Measurements from ENCODE around the gene OTOF. TPM values are rescaled to one million over a fixed set of nuclear protein-coding genes. Genes with fewer than 3 reads are reported as not detected.

The OTOF gene
- total and polyA plus RNA-seq, 10 donors: 0.06 to 1.6 (median 0.25) TPM

DNA sequence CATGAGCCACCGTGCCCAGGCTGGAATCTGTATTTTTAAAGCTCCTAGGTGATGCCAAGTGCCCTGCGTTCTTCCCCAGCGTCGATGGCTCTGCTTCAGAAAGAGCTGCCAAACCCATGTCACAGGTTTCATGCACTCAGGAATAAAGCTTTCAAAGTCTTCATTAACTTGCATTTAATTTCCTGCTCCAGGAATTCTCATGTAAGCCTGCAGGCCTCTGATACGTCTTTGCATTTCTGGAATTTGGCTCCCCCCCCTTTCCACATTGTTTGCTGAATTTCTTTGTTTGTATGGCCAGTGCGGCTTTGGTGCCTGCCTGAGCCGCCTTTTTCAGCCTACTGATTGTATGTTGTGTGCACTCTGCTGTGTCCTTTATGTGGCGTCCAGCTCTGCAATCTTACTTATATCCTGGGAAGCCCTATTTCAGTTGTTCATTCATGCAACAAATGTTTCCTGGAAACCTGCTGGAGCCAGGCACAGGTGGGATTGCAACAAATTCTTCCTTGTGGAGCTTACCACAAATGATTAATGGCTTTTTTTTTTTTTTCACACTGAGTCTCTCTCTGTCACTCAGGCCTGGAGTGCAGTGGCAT, 17.9 kb upstream of the OTOF start:
- no peaks in the 10 kb centered on the region for H3K36me3 ChIP-seq
- H3K4me3 ChIP-seq: no peak overlapping the region
- peaks cover 0 to 15% (median 0%) of the 10 kb centered on the region in 6 donors for H3K4me1 ChIP-seq
- no peak overlapping the region for H3K27ac ChIP-seq
- DNase-seq: peak; percentile 32
- TF ChIP-seq POLR2AphosphoS5 (IDR thresholded peaks at IDR 0.05) (no peak), POLR2A (IDR thresholded peaks at IDR 0.05) (no peak)
- H3K27me3 ChIP-seq (replicated peaks in 1 of 7): peaks cover 0 to 62% (median 9%) of the 10 kb centered on the region in 7 donors
- no peaks in the 10 kb centered on the region for H3K9me3 ChIP-seq
- WGBS, 5 donors: 92 to 95% (median 94%) methylated on average over 8 of the region's 8 CpGs
- intact Hi-C loops (cut with DNase I; ENCODE audit: low total_unique reads): no loop called here

- WGBS, 5 donors: 88 to 97% (median 90%) methylated on average over 8 of the region's 8 CpGs
These were observed 17.0 kb upstream of the OTOF start for GRCh38 chr2:26494891-26495290.

DNA sequence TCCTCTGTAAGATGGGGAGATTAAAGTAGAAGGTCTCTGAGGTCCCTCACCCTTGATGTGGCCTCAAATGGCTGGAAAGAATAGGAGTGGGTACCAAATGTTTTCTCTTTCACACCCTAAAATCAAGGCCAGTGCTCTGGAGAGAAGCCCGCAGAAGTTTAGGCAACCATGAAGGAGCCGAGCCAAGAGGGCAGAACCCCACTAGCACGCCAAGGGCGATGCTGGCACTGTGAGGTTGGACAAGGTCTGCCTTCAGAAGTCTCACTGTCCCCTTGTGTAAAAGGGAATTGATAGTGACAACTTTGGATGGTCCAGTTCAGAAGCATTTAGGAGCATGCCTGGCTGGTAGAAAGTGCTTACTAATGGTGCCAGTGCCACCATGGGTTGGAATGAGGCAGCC, 16.3 kb upstream of the OTOF start:
- TF ChIP-seq CTCF (IDR thresholded peaks at IDR 0.05 in 8 of 11, conservative IDR thresholded peaks at IDR 0.05 in 3 of 11) (no peak), POLR2AphosphoS5 (IDR thresholded peaks at IDR 0.05) (no peak), POLR2A (IDR thresholded peaks at IDR 0.05) (no peak)
- Histone ChIP-seq H3K4me1 (peaks cover 0 to 15% (median 0%) of the 10 kb centered on the region in 6 donors), H3K4me3 (no peak overlapping the region), H3K27me3 (replicated peaks in 1 of 7) (peaks cover 0 to 52% (median 8%) of the 10 kb centered on the region in 7 donors), H3K27ac (no peak overlapping the region), H3K36me3 (no peaks in the 10 kb centered on the region), H3K9me3 (no peaks in the 10 kb centered on the region)
- DNase-seq: peak; percentile 12
- WGBS, 5 donors: 96 to 100% (median 98%) methylated on average over 4 of the region's 4 CpGs
- intact Hi-C loops (cut with DNase I; ENCODE audit: low total_unique reads): no loop called here

More at GRCh38 chr2:26494891-26495290, 17.0 kb upstream of the OTOF start:
- intact Hi-C loops (cut with DNase I; ENCODE audit: low total_unique reads): no loop called here
- peak; percentile 60 for DNase-seq
- TF ChIP-seq CTCF (IDR thresholded peaks at IDR 0.05 in 8 of 11, conservative IDR thresholded peaks at IDR 0.05 in 3 of 11): no peak
- no peak for TF ChIP-seq POLR2AphosphoS5 (IDR thresholded peaks at IDR 0.05)
- TF ChIP-seq POLR2A (IDR thresholded peaks at IDR 0.05): no peak
- Histone ChIP-seq H3K4me3 (no peak overlapping the region), H3K27ac (no peak overlapping the region), H3K9me3 (no peaks in the 10 kb centered on the region), H3K4me1 (peaks cover 0 to 15% (median 0%) of the 10 kb centered on the region in 6 donors), H3K36me3 (no peaks in the 10 kb centered on the region), H3K27me3 (replicated peaks in 1 of 7) (peaks cover 0 to 59% (median 9%) of the 10 kb centered on the region in 7 donors)

- no peaks in the 10 kb centered on the region for H3K9me3 ChIP-seq
- H3K36me3 ChIP-seq: no peaks in the 10 kb centered on the region
- DNase-seq: peak; percentile 14
- TF ChIP-seq CTCF (IDR thresholded peaks at IDR 0.05 in 8 of 11, conservative IDR thresholded peaks at IDR 0.05 in 3 of 11): no peak
- no peak for TF ChIP-seq POLR2A (IDR thresholded peaks at IDR 0.05)
- intact Hi-C loops (cut with DNase I; ENCODE audit: low total_unique reads): no loop called here
- no peak overlapping the region for H3K27ac ChIP-seq
- H3K4me3 ChIP-seq: no peak overlapping the region
- H3K27me3 ChIP-seq (replicated peaks in 1 of 7): peaks cover 0 to 46% (median 6%) of the 10 kb centered on the region in 7 donors
- peaks cover 0 to 15% (median 0%) of the 10 kb centered on the region in 6 donors for H3K4me1 ChIP-seq
- 67 to 83% (median 76%) methylated on average over 10 of the region's 10 CpGs for WGBS, 5 donors
These were observed 15.6 kb upstream of the OTOF start for GRCh38 chr2:26493566-26493965.

Data from spleen (tissue), 11 donors.